ENCODE measurements around the gene TRAF3.

- TF ChIP-seq SMAD4 (CRISPR knock-in tag; IDR thresholded peaks at IDR 0.05) (no peak), ATF3 (CRISPR knock-in tag; conservative IDR thresholded peaks at IDR 0.05) (no peak), ESRRA (CRISPR knock-in tag; IDR thresholded peaks at IDR 0.05; ENCODE audit: borderline replicate concordance) (no peak), NR1H2 (CRISPR knock-in tag; IDR thresholded peaks at IDR 0.05) (no peak), NR2C2 (CRISPR knock-in tag; IDR thresholded peaks at IDR 0.05) (no peak), CTCF (IDR thresholded peaks at IDR 0.05) (no peak), USF1 (CRISPR knock-in tag; IDR thresholded peaks at IDR 0.05) (no peak), ZNF532 (CRISPR knock-in tag; IDR thresholded peaks at IDR 0.05; ENCODE audit: borderline replicate concordance) (no peak), EMX1 (CRISPR knock-in tag; IDR thresholded peaks at IDR 0.05) (no peak), IRF1 (CRISPR knock-in tag; IDR thresholded peaks at IDR 0.05) (no peak), FOXK1 (CRISPR knock-in tag; IDR thresholded peaks at IDR 0.05) (no peak), SP1 (CRISPR knock-in tag; conservative IDR thresholded peaks at IDR 0.05) (no peak; the same call in 1 of the 2 replicates), ZNF263 (CRISPR knock-in tag; IDR thresholded peaks at IDR 0.05; ENCODE audit: low read depth) (no peak), USF2 (CRISPR knock-in tag; IDR thresholded peaks at IDR 0.05) (no peak)
Observed at GRCh38 chr14:102927878-102928411, 150.7 kb downstream of the TRAF3 start.

Data from WTC11 (cell line).